Measurements from ENCODE around the gene PAIP1. TPM values are rescaled to one million over a fixed set of nuclear protein-coding genes. Genes with fewer than 3 reads are reported as not detected.

Gene PAIP1
- total RNA-seq, 4 donors from 2014 or later = 84.5 to 105 (median 98.5) TPM

DNA sequence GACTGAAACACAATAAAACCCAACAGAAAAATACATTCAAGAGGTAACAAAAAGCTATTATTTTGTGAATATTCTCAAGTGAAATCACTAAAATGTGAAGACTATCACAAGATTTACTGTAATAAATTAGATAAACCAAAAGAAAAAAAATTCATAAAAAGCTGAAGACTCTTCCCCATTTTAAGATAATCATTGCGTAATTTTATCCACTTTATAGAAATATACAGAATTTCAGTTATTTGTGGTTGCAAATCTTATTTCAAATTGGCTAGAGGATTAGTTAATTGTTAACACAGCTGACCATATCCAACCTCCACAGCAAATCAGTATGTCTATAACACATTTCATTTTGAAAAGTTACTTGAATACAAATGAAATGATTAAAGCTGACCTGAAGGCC is 65.6 kb downstream of the PAIP1 start:
- Histone ChIP-seq H3K27me3 (no peaks in the 10 kb centered on the region), H3K4me3 (replicated peaks in 1 of 3) (no peak overlapping the region), H3K27ac (no peak overlapping the region), H3K4me1 (no peaks in the 10 kb centered on the region), H3K9me3 (no peaks in the 10 kb centered on the region), H3K36me3 (no peaks in the 10 kb centered on the region)
- TF ChIP-seq, protein P1, sequence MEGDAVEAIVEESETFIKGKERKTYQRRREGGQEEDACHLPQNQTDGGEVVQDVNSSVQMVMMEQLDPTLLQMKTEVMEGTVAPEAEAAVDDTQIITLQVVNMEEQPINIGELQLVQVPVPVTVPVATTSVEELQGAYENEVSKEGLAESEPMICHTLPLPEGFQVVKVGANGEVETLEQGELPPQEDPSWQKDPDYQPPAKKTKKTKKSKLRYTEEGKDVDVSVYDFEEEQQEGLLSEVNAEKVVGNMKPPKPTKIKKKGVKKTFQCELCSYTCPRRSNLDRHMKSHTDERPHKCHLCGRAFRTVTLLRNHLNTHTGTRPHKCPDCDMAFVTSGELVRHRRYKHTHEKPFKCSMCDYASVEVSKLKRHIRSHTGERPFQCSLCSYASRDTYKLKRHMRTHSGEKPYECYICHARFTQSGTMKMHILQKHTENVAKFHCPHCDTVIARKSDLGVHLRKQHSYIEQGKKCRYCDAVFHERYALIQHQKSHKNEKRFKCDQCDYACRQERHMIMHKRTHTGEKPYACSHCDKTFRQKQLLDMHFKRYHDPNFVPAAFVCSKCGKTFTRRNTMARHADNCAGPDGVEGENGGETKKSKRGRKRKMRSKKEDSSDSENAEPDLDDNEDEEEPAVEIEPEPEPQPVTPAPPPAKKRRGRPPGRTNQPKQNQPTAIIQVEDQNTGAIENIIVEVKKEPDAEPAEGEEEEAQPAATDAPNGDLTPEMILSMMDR (IDR thresholded peaks at IDR 0.05) = no peak
- no peak for TF ChIP-seq POLR2A (IDR thresholded peaks at IDR 0.05)
- intact Hi-C loops (cut with DNase I) = no loop called here
- no peak for DNase-seq
- 94 to 96% methylated on average over 1 of the region's 1 CpG for WGBS, 2 donors

DNA sequence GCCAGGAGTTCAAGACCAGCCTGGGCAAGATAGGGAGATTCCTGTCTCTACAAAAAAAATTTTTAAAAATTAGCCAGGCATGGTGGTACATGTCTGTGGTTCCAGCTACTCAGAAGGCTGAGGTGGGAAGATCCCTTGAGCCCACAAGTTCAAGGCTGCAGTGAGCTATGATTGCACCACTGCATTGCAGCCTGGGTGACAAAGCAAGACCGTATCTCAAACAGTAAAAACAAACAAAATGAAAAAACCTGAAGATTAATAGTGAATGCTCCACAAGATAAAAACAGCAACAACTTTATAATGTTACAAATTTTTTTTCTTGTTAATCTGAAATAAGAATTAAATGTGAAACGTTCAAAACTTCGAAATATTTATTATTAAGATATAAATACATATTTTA is 70.5 kb downstream of the PAIP1 start:
- WGBS, 2 donors = 94 to 95% methylated on average over 3 of the region's 3 CpGs
- Histone ChIP-seq H3K36me3 (no peaks in the 10 kb centered on the region), H3K4me3 (replicated peaks in 1 of 3) (no peak overlapping the region), H3K27me3 (no peaks in the 10 kb centered on the region), H3K4me1 (peaks cover 11 to 12% of the 10 kb centered on the region in 2 donors), H3K9me3 (no peaks in the 10 kb centered on the region), H3K27ac (no peak overlapping the region)
- intact Hi-C loops (cut with DNase I) = loop anchor here (10.0 kb wide), 1 partner anchor 362 kb away; the partner anchor contains the start of gene ZNF131
- TF ChIP-seq, protein P1 (IDR thresholded peaks at IDR 0.05) = no peak
- no peak for TF ChIP-seq POLR2A (IDR thresholded peaks at IDR 0.05)
- no peak for DNase-seq

DNA sequence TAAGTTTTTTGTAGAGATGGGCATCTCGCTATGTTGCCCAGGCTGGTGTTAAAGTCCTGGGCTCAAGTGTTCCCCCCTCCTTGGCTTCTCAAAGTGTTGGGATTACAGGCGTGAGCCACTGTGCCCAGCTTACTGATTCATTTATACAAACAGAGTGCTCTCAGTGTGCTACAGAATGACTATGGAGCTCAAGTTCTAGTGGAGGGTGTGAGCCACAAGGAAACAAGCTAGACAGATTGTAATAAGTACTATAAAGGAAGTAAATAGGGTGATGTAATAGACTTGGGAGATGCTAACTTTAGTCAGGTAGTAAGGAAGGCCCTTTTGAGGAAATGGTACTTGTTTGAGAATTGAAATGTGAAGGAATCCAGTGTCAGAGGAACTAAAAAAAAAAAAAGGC is 71.5 kb downstream of the PAIP1 start:
- H3K27me3 ChIP-seq = no peaks in the 10 kb centered on the region
- peak overlapping the region in 1 of 3 donors; percentile 7 for H3K27ac ChIP-seq
- H3K4me3 ChIP-seq (replicated peaks in 1 of 3) = no peak overlapping the region
- intact Hi-C loops (cut with DNase I) = loop anchor here (10.0 kb wide), 1 partner anchor 361 kb away; the partner anchor contains the start of gene ZNF131
- H3K9me3 ChIP-seq = no peaks in the 10 kb centered on the region
- TF ChIP-seq, protein P1 (IDR thresholded peaks at IDR 0.05) = no peak
- no peak for TF ChIP-seq POLR2A (IDR thresholded peaks at IDR 0.05)
- 85 to 94% methylated on average over 2 of the region's 2 CpGs for WGBS, 2 donors
- DNase-seq = no peak
- H3K36me3 ChIP-seq = no peaks in the 10 kb centered on the region
- H3K4me1 ChIP-seq = peaks cover 11 to 12% of the 10 kb centered on the region in 2 donors

DNA sequence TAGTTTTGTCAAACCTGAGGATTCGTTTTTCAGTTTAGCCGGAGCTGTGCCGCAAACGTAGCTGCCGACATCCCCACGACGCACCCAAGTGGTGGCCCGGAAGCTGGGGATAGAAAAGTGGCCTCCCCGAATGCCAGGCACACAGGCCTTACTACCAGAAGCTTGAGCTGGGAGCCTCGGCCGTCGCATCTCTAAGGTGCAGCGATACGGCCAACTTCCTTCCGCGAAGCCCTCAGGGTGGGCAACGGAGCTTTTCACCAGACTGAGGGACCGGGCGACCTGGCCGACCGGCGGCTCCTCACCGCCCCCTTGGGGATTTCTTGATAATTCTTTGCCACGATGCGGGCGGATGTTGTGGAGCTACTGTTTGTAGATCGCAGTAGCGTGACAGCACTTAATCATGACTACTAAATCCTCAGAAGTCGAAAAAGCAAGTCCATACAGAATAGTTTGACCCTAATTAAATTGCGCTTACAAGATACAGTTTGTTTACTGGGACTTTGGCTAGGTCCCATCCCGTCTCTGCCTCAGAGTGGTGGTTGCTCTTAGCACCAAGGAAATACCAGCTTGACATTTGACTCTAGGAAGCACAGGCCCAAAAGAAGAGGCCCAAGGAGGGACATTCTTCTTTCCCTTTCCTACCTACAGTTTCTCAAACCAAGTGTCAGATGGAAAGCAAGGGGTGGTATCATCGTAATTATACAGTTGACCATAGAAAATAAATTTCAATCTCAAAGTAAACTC is 72.6 kb downstream of the PAIP1 start:
- DNase-seq = peak; percentile 86 to 89
- H3K4me1 ChIP-seq = peaks cover 11 to 12% of the 10 kb centered on the region in 2 donors
- peak overlapping the region; percentile 94 to 98 (median 97) for H3K27ac ChIP-seq
- TF ChIP-seq, protein P1 (IDR thresholded peaks at IDR 0.05) = peak in 5 of 6 experiments; percentile 52 to 87 (median 80)
- TF ChIP-seq POLR2A (IDR thresholded peaks at IDR 0.05) = no peak
- peak overlapping the region; percentile 74 to 83 (median 80) for H3K4me3 ChIP-seq (replicated peaks in 1 of 3)
- H3K9me3 ChIP-seq = no peaks in the 10 kb centered on the region
- H3K27me3 ChIP-seq = no peaks in the 10 kb centered on the region
- WGBS, 2 donors = 3 to 4% methylated on average over 31 to 32 of the region's 32 CpGs
- intact Hi-C loops (cut with DNase I) = loop anchor here (5.0 to 10.0 kb wide), 2 partner anchors 87 to 359 kb away; partner anchors contain the start of gene ZNF131
- H3K36me3 ChIP-seq = no peaks in the 10 kb centered on the region
